A673 (cell line): ENCODE results near the gene TMEM100.
A peak's percentile ranks its signal among the peaks of the same experiment; 100 is the strongest.

ENCODE experiments used
- EZH2 ChIP-seq: fragments of 200-600 bp; sonication (generic); IDR thresholded peaks from 2 replicates; pipeline ENCODE4 v1.6.1; 2017; ENCODE audit warnings: borderline replicate concordance, low read depth, mild to moderate bottlenecking, mixed read lengths, antibody characterized with exemption, low read length; ENCODE audit not compliant: poor library complexity, severe bottlenecking
- TF ChIP-seq, protein P1 (sequence below): fragments of 300-800, 200-600 bp; sonication (generic); conservative IDR thresholded peaks from 2 replicates; pipeline ENCODE4 v1.5.1; 2017; ENCODE audit warnings: low read depth, mild to moderate bottlenecking, antibody characterized with exemption, low read length, moderate library complexity, mixed read lengths

DNA sequence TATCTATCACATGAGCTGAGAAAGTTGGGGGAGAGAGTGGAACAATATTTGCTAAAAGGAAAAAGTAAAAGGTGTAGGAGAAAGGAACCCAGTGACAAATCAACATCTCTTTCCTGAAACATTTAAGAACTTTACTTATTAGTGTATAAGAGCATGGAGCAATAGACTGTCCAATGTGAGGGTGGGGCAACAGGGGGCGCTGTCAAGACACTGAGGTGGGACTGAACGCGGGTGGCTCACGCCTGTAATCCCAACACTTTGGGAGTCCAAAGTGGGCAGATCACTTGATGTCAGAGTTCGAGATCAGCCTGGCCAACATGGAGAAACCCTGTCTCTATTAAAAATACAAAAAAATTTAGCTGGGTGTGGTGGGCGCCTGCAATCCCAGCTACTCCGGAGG lies 49.4 kb upstream of the TMEM100 start:
- TF ChIP-seq EZH2 = no peak
- TF ChIP-seq, protein P1, sequence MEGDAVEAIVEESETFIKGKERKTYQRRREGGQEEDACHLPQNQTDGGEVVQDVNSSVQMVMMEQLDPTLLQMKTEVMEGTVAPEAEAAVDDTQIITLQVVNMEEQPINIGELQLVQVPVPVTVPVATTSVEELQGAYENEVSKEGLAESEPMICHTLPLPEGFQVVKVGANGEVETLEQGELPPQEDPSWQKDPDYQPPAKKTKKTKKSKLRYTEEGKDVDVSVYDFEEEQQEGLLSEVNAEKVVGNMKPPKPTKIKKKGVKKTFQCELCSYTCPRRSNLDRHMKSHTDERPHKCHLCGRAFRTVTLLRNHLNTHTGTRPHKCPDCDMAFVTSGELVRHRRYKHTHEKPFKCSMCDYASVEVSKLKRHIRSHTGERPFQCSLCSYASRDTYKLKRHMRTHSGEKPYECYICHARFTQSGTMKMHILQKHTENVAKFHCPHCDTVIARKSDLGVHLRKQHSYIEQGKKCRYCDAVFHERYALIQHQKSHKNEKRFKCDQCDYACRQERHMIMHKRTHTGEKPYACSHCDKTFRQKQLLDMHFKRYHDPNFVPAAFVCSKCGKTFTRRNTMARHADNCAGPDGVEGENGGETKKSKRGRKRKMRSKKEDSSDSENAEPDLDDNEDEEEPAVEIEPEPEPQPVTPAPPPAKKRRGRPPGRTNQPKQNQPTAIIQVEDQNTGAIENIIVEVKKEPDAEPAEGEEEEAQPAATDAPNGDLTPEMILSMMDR = peak; percentile 31; the same call in 1 of the 2 replicates
